Endometrial microvascular endothelial cells (primary cell): Measurements from ENCODE around the gene USP33. TPM values are rescaled to one million over a fixed set of nuclear protein-coding genes. Genes with fewer than 3 reads are reported as not detected.

Source experiments
- total RNA-seq: library from RNA; depleted of rRNA; stranded (reverse); fragments of >200 nt; gene quantifications from one replicate; pipeline ENCODE4 v1.2.3, GENCODE V29; 2015; ENCODE audit errors: inconsistent ontology term

Gene USP33
- total RNA-seq, 1 donor from 2014 or later: 39.4 TPM

Other genes starting within 250 kb of the USP33 start
- 78.1 TPM for gene ZZZ3, start 77.2 kb downstream of the USP33 start, total RNA-seq
- 9.1 TPM for gene MIGA1, start 19.8 kb upstream of the USP33 start, total RNA-seq
- gene NEXN, start 128.8 kb upstream of the USP33 start, total RNA-seq: 5.2 TPM
- 113 TPM for gene FUBP1, start 219.2 kb upstream of the USP33 start, total RNA-seq
- gene DNAJB4, start 245.1 kb upstream of the USP33 start, total RNA-seq: 55.0 TPM